Measurements from ENCODE around the gene TCF23. TPM values are rescaled to one million over a fixed set of nuclear protein-coding genes. Genes with fewer than 3 reads are reported as not detected.

Gene TCF23
- total and polyA plus RNA-seq, 2 of the 4 experiments (the other 2 are of a cell fraction), result not detected

DNA sequence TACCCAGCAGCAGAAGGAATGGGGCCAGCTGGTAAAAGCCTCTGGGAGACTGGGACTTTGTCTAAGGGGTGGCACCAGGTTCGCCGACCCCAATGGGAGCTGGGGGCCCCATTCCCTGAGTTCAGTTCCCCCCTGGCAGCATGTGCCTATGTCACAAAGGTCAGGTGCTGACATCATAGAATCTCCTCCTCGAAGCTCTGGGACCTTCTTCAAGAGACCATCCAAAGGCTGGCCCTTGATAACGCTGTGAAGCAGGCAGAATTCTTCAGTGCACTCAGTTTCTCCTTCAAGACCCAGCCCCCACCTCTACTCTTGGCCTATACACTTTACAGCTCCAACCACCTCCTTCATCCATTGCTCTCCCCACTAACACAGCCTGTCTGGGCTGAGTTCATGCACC, 9.5 kb upstream of the TCF23 start, which contains the start of gene PRR30:
Gene PRR30 (minus strand): TSS at position 101 of the 400 bp plus-strand sequence. CDS start 1,081 bp downstream, outside the sequence.
- Histone ChIP-seq H3K4ac (ENCODE audit: low read depth, low read length) (no peak within 1 kb of the TSS), H3K27ac (ENCODE audit: insufficient read depth, low read length) (no peak within 1 kb of the TSS), H2BK5ac (ENCODE audit: low read depth, low read length, poor library complexity, severe bottlenecking) (no peak within 1 kb of the TSS), H2AK5ac (ENCODE audit: low read depth, low read length) (no peak within 1 kb of the TSS), H3K4me1 (ENCODE audit: control insufficient read depth, insufficient read depth, low read length) (no peaks in the 10 kb centered on the region), H3K27me3 (ENCODE audit: control insufficient read depth, insufficient read depth, low read length) (peaks cover 25% of the 10 kb centered on the region), H3K9ac (ENCODE audit: low read depth, low read length) (no peak within 1 kb of the TSS), H3K36me3 (ENCODE audit: control insufficient read depth, insufficient read depth, low read length) (no peaks in the 10 kb centered on the region), H2BK120ac (ENCODE audit: low read depth, low read length) (no peak within 1 kb of the TSS), H3K79me1 (ENCODE audit: low read depth in 1 of 2, low read length in 2 of 2) (no peaks in the 10 kb centered on the region), H4K91ac (ENCODE audit: insufficient read depth, low read depth, low read length) (no peak within 1 kb of the TSS), H2BK15ac (ENCODE audit: low read depth, low read length) (no peak within 1 kb of the TSS), H4K20me1 (ENCODE audit: insufficient read depth, low read length) (no peaks in the 10 kb centered on the region), H3K23ac (ENCODE audit: low read depth, low read length) (no peak within 1 kb of the TSS), H2AFZ (replicated peaks; ENCODE audit: low read length, poor library complexity) (no peak within 1 kb of the TSS), H3K9me3 (ENCODE audit: control insufficient read depth, insufficient read depth, low read length) (peaks cover 7% of the 10 kb centered on the region), H2AK9ac (replicated peaks; ENCODE audit: low read depth, low read length, poor library complexity) (peak within 1 kb of the TSS; percentile 23), H3K56ac (ENCODE audit: extremely low read depth, insufficient read depth, low read length) (no peak within 1 kb of the TSS), H3K4me2 (ENCODE audit: low read depth, low read length) (no peak within 1 kb of the TSS), H4K8ac (ENCODE audit: low read depth in 2 of 2, low read length in 2 of 2) (no peak within 1 kb of the TSS), H3K14ac (replicated peaks; ENCODE audit: low read depth, low read length) (no peak within 1 kb of the TSS), H3K4me3 (ENCODE audit: insufficient read depth, low read depth, low read length) (no peak within 1 kb of the TSS), H2BK20ac (ENCODE audit: low read depth, low read length) (no peak within 1 kb of the TSS), H4K5ac (ENCODE audit: low read depth, low read length) (no peak within 1 kb of the TSS), H3K18ac (ENCODE audit: low read depth, low read length) (no peak within 1 kb of the TSS), H3K9me1 (ENCODE audit: insufficient read depth, low read length) (0 out of 2 replicates have a peak, but pooled peaks cover 6% of the 10 kb centered on the region)
- TF ChIP-seq SMC3 (IDR thresholded peaks at IDR 0.05; ENCODE audit: low read depth, low read length) (no peak), FOS (IDR thresholded peaks at IDR 0.05; ENCODE audit: low read depth, low read length) (no peak), RFX5 (IDR thresholded peaks at IDR 0.05; ENCODE audit: low read depth, low read length) (no peak), CHD1 (IDR thresholded peaks at IDR 0.05; ENCODE audit: low read depth, low read length) (no peak)
- TF ChIP-seq, protein P1, sequence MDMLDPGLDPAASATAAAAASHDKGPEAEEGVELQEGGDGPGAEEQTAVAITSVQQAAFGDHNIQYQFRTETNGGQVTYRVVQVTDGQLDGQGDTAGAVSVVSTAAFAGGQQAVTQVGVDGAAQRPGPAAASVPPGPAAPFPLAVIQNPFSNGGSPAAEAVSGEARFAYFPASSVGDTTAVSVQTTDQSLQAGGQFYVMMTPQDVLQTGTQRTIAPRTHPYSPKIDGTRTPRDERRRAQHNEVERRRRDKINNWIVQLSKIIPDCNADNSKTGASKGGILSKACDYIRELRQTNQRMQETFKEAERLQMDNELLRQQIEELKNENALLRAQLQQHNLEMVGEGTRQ (IDR thresholded peaks at IDR 0.05; ENCODE audit: low read depth, low read length), result no peak
- no CpG with 5 or more reads among the region's 4 CpGs for WGBS, 2 experiments (ENCODE audit: extremely low coverage in 2 of 2, insufficient read length in 1 of 2)
- in situ Hi-C loops (cut with MboI; ENCODE audit: low sequenced_read_pairs), result no loop called here
- no peak for ATAC-seq (ENCODE audit: low read depth)
- intact Hi-C loops (cut with micrococcal nuclease), result no loop called here
- ChIA-PET POLR2A (ENCODE audit: unreplicated experiment) (no interaction called here), CTCF (interaction anchor here (0.6 kb wide), 1 partner anchor 12 kb away, joined by 5 read pairs; no protein-coding TSS in a partner anchor)
- dilution Hi-C loops (cut with HindIII; ENCODE audit: low sequenced_read_pairs, unreplicated experiment), result no loop called here
- no peak for DNase-seq
- no TSS peak for BruUV-seq (replicated peaks)
